Measurements from ENCODE around the gene GAK. TPM values are rescaled to one million over a fixed set of nuclear protein-coding genes. Genes with fewer than 3 reads are reported as not detected.
A peak's percentile ranks its signal among the peaks of the same experiment; 100 is the strongest.

Gene GAK
- total and polyA plus RNA-seq, 2 of the 4 experiments (the other 2 are of a cell fraction) = 45.1 to 133 TPM

DNA sequence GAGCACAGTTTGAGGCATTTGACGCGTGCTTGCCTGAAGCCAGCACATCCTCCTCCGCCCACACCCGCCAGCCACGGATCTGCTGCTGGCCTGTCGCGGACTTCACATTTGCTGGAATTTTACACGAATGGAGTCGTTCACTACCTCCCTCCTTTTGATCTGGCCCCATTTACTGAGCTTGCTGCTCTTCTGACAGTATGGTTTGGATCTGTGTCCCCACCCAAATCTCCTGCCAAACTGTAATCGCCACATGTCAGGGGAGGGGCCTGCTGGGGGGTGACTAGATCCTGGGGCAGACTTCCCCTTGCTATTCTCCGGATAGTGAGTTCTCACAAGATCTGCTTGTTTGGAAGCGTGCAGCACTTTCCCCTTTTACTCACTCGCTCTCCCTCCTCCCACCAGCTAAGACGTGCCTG lies 86.3 kb downstream of the GAK start:
- Histone ChIP-seq H3K56ac (ENCODE audit: extremely low read depth, insufficient read depth, low read length) (no peak overlapping the region), H3K14ac (replicated peaks; ENCODE audit: low read depth, low read length) (no peak overlapping the region), H2AK5ac (ENCODE audit: low read depth, low read length) (no peak overlapping the region), H3K9me1 (ENCODE audit: insufficient read depth, low read length) (no peaks in the 10 kb centered on the region), H2AFZ (replicated peaks; ENCODE audit: low read length, poor library complexity) (no peak overlapping the region), H4K91ac (ENCODE audit: insufficient read depth, low read depth, low read length) (no peak overlapping the region), H3K23ac (ENCODE audit: low read depth, low read length) (no peak overlapping the region), H2AK9ac (replicated peaks; ENCODE audit: low read depth, low read length, poor library complexity) (peak overlapping the region; percentile 15), H3K18ac (ENCODE audit: low read depth, low read length) (no peak overlapping the region), H4K20me1 (ENCODE audit: insufficient read depth, low read length) (no peaks in the 10 kb centered on the region; the same call in 1 of the 2 replicates), H4K8ac (ENCODE audit: low read depth in 2 of 2, low read length in 2 of 2) (peak overlapping the region in 1 of 2 experiments; percentile 21; a peak in 1 of 4 replicates), H3K4me3 (ENCODE audit: insufficient read depth, low read depth, low read length) (no peak overlapping the region), H3K4me2 (ENCODE audit: low read depth, low read length) (no peak overlapping the region), H3K27me3 (ENCODE audit: control insufficient read depth, insufficient read depth, low read length) (no peaks in the 10 kb centered on the region), H3K79me1 (ENCODE audit: low read depth in 1 of 2, low read length in 2 of 2) (no peaks in the 10 kb centered on the region), H3K9me3 (ENCODE audit: control insufficient read depth, insufficient read depth, low read length) (no peaks in the 10 kb centered on the region), H3K27ac (ENCODE audit: insufficient read depth, low read length) (no peak overlapping the region), H2BK20ac (ENCODE audit: low read depth, low read length) (no peak overlapping the region), H3K4me1 (ENCODE audit: control insufficient read depth, insufficient read depth, low read length) (peaks cover 8% of the 10 kb centered on the region; the same call in 1 of the 2 replicates), H4K5ac (ENCODE audit: low read depth, low read length) (no peak overlapping the region), H3K9ac (ENCODE audit: low read depth, low read length) (no peak overlapping the region), H2BK120ac (ENCODE audit: low read depth, low read length) (no peak overlapping the region), H3K4ac (ENCODE audit: low read depth, low read length) (no peak overlapping the region), H2BK15ac (ENCODE audit: low read depth, low read length) (no peak overlapping the region), H3K36me3 (ENCODE audit: control insufficient read depth, insufficient read depth, low read length) (peaks cover 24% of the 10 kb centered on the region), H2BK5ac (ENCODE audit: low read depth, low read length, poor library complexity, severe bottlenecking) (no peak overlapping the region)
- ATAC-seq (ENCODE audit: low read depth) (peak; percentile 48), DNase-seq (peak; percentile 30)
- no TSS peak for BruUV-seq (replicated peaks)
- 60% methylated on average over 10 of the region's 14 CpGs; no CpG with 5 or more reads in 1 of the 2 experiments for WGBS, 2 experiments (ENCODE audit: extremely low coverage in 2 of 2, insufficient read length in 1 of 2)
- TF ChIP-seq, protein P1, sequence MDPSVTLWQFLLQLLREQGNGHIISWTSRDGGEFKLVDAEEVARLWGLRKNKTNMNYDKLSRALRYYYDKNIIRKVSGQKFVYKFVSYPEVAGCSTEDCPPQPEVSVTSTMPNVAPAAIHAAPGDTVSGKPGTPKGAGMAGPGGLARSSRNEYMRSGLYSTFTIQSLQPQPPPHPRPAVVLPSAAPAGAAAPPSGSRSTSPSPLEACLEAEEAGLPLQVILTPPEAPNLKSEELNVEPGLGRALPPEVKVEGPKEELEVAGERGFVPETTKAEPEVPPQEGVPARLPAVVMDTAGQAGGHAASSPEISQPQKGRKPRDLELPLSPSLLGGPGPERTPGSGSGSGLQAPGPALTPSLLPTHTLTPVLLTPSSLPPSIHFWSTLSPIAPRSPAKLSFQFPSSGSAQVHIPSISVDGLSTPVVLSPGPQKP (IDR thresholded peaks at IDR 0.05; ENCODE audit: borderline replicate concordance, low read depth, low read length) = no peak
- no peak for TF ChIP-seq BHLHE40 (IDR thresholded peaks at IDR 0.05; ENCODE audit: low read depth, low read length)
- TF ChIP-seq NFE2L2 (IDR thresholded peaks at IDR 0.05; ENCODE audit: low read depth, low read length) = no peak
- TF ChIP-seq USF2 (IDR thresholded peaks at IDR 0.05; ENCODE audit: low read depth, low read length) = no peak
- no peak for TF ChIP-seq FOS (IDR thresholded peaks at IDR 0.05; ENCODE audit: low read depth, low read length)
- TF ChIP-seq RAD21 (IDR thresholded peaks at IDR 0.05; ENCODE audit: low read length) = no peak
- no peak for TF ChIP-seq RCOR1 (IDR thresholded peaks at IDR 0.05; ENCODE audit: insufficient replicate concordance, low read length)
- no peak for TF ChIP-seq CHD1 (IDR thresholded peaks at IDR 0.05; ENCODE audit: low read depth, low read length)
- TF ChIP-seq, protein P2, sequence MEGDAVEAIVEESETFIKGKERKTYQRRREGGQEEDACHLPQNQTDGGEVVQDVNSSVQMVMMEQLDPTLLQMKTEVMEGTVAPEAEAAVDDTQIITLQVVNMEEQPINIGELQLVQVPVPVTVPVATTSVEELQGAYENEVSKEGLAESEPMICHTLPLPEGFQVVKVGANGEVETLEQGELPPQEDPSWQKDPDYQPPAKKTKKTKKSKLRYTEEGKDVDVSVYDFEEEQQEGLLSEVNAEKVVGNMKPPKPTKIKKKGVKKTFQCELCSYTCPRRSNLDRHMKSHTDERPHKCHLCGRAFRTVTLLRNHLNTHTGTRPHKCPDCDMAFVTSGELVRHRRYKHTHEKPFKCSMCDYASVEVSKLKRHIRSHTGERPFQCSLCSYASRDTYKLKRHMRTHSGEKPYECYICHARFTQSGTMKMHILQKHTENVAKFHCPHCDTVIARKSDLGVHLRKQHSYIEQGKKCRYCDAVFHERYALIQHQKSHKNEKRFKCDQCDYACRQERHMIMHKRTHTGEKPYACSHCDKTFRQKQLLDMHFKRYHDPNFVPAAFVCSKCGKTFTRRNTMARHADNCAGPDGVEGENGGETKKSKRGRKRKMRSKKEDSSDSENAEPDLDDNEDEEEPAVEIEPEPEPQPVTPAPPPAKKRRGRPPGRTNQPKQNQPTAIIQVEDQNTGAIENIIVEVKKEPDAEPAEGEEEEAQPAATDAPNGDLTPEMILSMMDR (conservative IDR thresholded peaks at IDR 0.05; ENCODE audit: low read depth, low read length) = no peak
- no peak for TF ChIP-seq CEBPB (IDR thresholded peaks at IDR 0.05; ENCODE audit: low read depth, low read length)
- TF ChIP-seq RFX5 (IDR thresholded peaks at IDR 0.05; ENCODE audit: low read depth, low read length) = no peak
- CTCF ChIA-PET = no interaction called here
- in situ Hi-C loops (cut with MboI; ENCODE audit: low sequenced_read_pairs) (no loop called here), dilution Hi-C loops (cut with HindIII; ENCODE audit: low sequenced_read_pairs, unreplicated experiment) (no loop called here), intact Hi-C loops (cut with micrococcal nuclease) (no loop called here)
- POLR2A ChIA-PET (ENCODE audit: unreplicated experiment) = interaction anchor here (0.5 kb wide), 1 partner anchor 141 kb away, joined by 3 read pairs; the partner anchor contains the start of gene IDUA

All from IMR-90 (cell line).